Muscle of leg (tissue), 11 donors: Measurements from ENCODE around the gene LTBP4. TPM values are rescaled to one million over a fixed set of nuclear protein-coding genes. Genes with fewer than 3 reads are reported as not detected.

Experiments
- DNase-seq: peaks from one replicate; pipeline ENCODE4 v3.0.0; 2013
- H3K27ac ChIP-seq: one replicate; pipeline ENCODE4 v1.5.1; 2013; ENCODE audit warnings: mild to moderate bottlenecking, low read length, control low read depth
- H3K27me3 ChIP-seq: one replicate; pipeline ENCODE4 v1.6.1; 2013; ENCODE audit warnings: low read length; ENCODE audit not compliant: control insufficient read depth, insufficient read depth
- H3K36me3 ChIP-seq: one replicate; pipeline ENCODE4 v1.6.1; 2013; ENCODE audit warnings: low read length; ENCODE audit not compliant: control insufficient read depth, insufficient read depth
- H3K4me1 ChIP-seq: one replicate; pipeline ENCODE4 v1.6.1; 2013; ENCODE audit warnings: low read length; ENCODE audit not compliant: control insufficient read depth, insufficient read depth
- H3K4me3 ChIP-seq: one replicate; pipeline ENCODE4 v1.5.1; 2013; ENCODE audit warnings: low read length, control low read depth
- H3K9me3 ChIP-seq: replicated peaks from 2 replicates; pipeline ENCODE4 v1.6.1; 2013; ENCODE audit warnings: low read depth, low read length; ENCODE audit not compliant: control insufficient read depth
- WGBS: methylation state at CpG from one replicate; pipeline ENCODE4 v1.1.5; 2013; ENCODE audit warnings: missing lambda C conversion rate; ENCODE audit not compliant: insufficient coverage; 5-methylcytosine and 5-hydroxymethylcytosine counted together
- polyA plus RNA-seq, 8 donors: library from polyadenylated mRNA; unstranded; fragments of 120-200 nt; gene quantifications; one replicate each; pipeline versions ENCODE4 v1.2.1 to v1.2.3, GENCODE V29; 2013; ENCODE audit warnings: inconsistent platforms in 1 of 8, low replicate concordance in 1 of 8; ENCODE audit not compliant: insufficient read length in 8 of 8, insufficient read depth in 1 of 8
- total RNA-seq: library from RNA; stranded (reverse); fragments of 120-200 nt; gene quantifications from one replicate; pipeline ENCODE4 v1.2.4, GENCODE V29; 2013

LTBP4 gene
- total and polyA plus RNA-seq, 9 donors = 69.6 to 383 (median 308) TPM

GRCh38 chr19:40674291-40674690, 73.1 kb downstream of the LTBP4 start:
- no peak overlapping the region for H3K4me3 ChIP-seq
- H3K27ac ChIP-seq = no peak overlapping the region
- H3K4me1 ChIP-seq = no peaks in the 10 kb centered on the region
- peaks cover 81% of the 10 kb centered on the region for H3K36me3 ChIP-seq
- peaks cover 2% of the 10 kb centered on the region for H3K9me3 ChIP-seq
- DNase-seq = no peak
- WGBS = 79% methylated on average over 3 of the region's 3 CpGs
- H3K27me3 ChIP-seq = no peaks in the 10 kb centered on the region

DNA sequence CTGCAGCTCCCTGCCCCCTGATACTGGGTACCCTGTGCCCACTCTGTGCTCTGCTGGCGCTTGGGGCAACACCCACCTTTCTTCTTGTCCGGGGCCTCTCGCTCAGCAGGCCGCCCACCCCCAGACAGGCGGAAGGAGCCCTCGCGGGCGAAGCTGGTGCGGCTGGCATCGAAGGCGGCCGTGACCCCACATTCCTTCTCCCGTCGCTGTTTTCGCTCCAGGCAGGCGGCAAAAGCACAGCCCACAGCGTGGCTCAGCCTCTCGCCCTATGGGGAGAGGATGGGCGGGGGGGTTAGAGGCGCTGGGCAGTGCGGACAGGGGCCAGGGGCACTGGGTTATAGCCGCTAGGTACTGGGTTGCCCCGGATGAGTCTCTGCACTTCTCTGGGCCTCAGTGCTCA, 76.0 kb downstream of the LTBP4 start:
- Histone ChIP-seq H3K36me3 (peaks cover 73% of the 10 kb centered on the region), H3K27me3 (no peaks in the 10 kb centered on the region), H3K4me1 (no peaks in the 10 kb centered on the region), H3K4me3 (no peak overlapping the region), H3K27ac (no peak overlapping the region), H3K9me3 (no peaks in the 10 kb centered on the region)
- no peak for DNase-seq
- WGBS = 93% methylated on average over 22 of the region's 23 CpGs

Other genes with a start within 250 kb of the LTBP4 start
- 0.13 TPM for gene HIPK4, start 211.2 kb upstream of the LTBP4 start, total RNA-seq
- gene HIPK4, start 211.2 kb upstream of the LTBP4 start, polyA plus RNA-seq = 1 to 10 TPM; 1.2 to 3.7 (median 1.9) TPM
- gene PRX, start 188.0 kb upstream of the LTBP4 start, total RNA-seq = 7.7 TPM
- 1 to 10 TPM; 7.0 to 9.3 (median 7.8) TPM for gene PRX, start 188.0 kb upstream of the LTBP4 start, polyA plus RNA-seq
- 9.8 TPM for gene SERTAD1, start 175.4 kb upstream of the LTBP4 start, total RNA-seq
- 1 to 10 TPM; 5.7 to 9.1 (median 8.0) TPM for gene SERTAD1, start 175.4 kb upstream of the LTBP4 start, polyA plus RNA-seq
- gene SERTAD3, start 157.0 kb upstream of the LTBP4 start, total RNA-seq = 45.5 TPM
- gene SERTAD3, start 157.0 kb upstream of the LTBP4 start, polyA plus RNA-seq = 10 to 100 TPM; 48.9 to 66.1 (median 54.3) TPM
- 57.9 TPM for gene BLVRB, start 135.6 kb upstream of the LTBP4 start, total RNA-seq
- 10 to 100 TPM; 41.4 to 55.7 (median 42.7) TPM for gene BLVRB, start 135.6 kb upstream of the LTBP4 start, polyA plus RNA-seq
- gene SPTBN4, start 134.4 kb upstream of the LTBP4 start, total RNA-seq = 0.40 TPM
- gene SPTBN4, start 134.4 kb upstream of the LTBP4 start, polyA plus RNA-seq = under 1 TPM; 0.23 to 0.73 (median 0.50) TPM
- gene SHKBP1, start 24.5 kb upstream of the LTBP4 start, total RNA-seq = 8.2 TPM
- 10 to 100 TPM; 18.6 to 29.8 (median 21.6) TPM for gene SHKBP1, start 24.5 kb upstream of the LTBP4 start, polyA plus RNA-seq
- gene NUMBL, start 89.3 kb downstream of the LTBP4 start, total RNA-seq = 14.6 TPM
- gene NUMBL, start 89.3 kb downstream of the LTBP4 start, polyA plus RNA-seq = 10 to 100 TPM; 26.7 to 39.5 (median 33.5) TPM
- 18.2 TPM for gene COQ8B, start 115.5 kb downstream of the LTBP4 start, total RNA-seq
- gene COQ8B, start 115.5 kb downstream of the LTBP4 start, polyA plus RNA-seq = 10 to 100 TPM; 19.4 to 26.5 (median 23.6) TPM
- gene ITPKC, start 115.7 kb downstream of the LTBP4 start, total RNA-seq = 8.2 TPM
- 10 to 100 TPM in 7 of 8 donors, 1 to 10 TPM in 1; 8.2 to 13.0 (median 11.5) TPM for gene ITPKC, start 115.7 kb downstream of the LTBP4 start, polyA plus RNA-seq
- gene ACTMAP, start 149.1 kb downstream of the LTBP4 start, total RNA-seq = 1.2 TPM
- 10 to 100 TPM in 6 of 8 donors, 1 to 10 TPM in 2; 7.8 to 13.0 (median 11.2) TPM for gene ACTMAP, start 149.1 kb downstream of the LTBP4 start, polyA plus RNA-seq
- 27.0 TPM for gene SNRPA, start 149.8 kb downstream of the LTBP4 start, total RNA-seq
- gene SNRPA, start 149.8 kb downstream of the LTBP4 start, polyA plus RNA-seq = 10 to 100 TPM; 56.2 to 88.4 (median 74.5) TPM
- gene MIA, start 174.2 kb downstream of the LTBP4 start, total RNA-seq = 3.3 TPM
- 1 to 10 TPM in 6 of 8 donors, under 1 TPM in 1, not detected in 1; 0.67 to 5.9 (median 2.9) TPM for gene MIA, start 174.2 kb downstream of the LTBP4 start, polyA plus RNA-seq
- gene RAB4B, start 176.9 kb downstream of the LTBP4 start, total RNA-seq = 6.0 TPM
- 10 to 100 TPM in 3 of 8 donors, 1 to 10 TPM in 5; 7.2 to 11.0 (median 9.6) TPM for gene RAB4B, start 176.9 kb downstream of the LTBP4 start, polyA plus RNA-seq
- gene EGLN2, start 197.8 kb downstream of the LTBP4 start, total RNA-seq = 52.0 TPM
- 10 to 100 TPM; 46.8 to 58.7 (median 52.4) TPM for gene EGLN2, start 197.8 kb downstream of the LTBP4 start, polyA plus RNA-seq
- not detected for gene CYP2A6, start 249.1 kb downstream of the LTBP4 start, total RNA-seq
- gene CYP2A6, start 249.1 kb downstream of the LTBP4 start, polyA plus RNA-seq = under 1 TPM in 1 of 8 donors, not detected in 7; 0.12 TPM